Caki2 (cell line): ENCODE results near the gene CHIC2. TPM values are rescaled to one million over a fixed set of nuclear protein-coding genes. Genes with fewer than 3 reads are reported as not detected.

Source experiments
- DNase-seq: peaks from one replicate; pipeline ENCODE4 v3.0.0-alpha.2; 2015; ENCODE audit warnings: low read depth
- in situ Hi-C: cut with HindIII; loops from 2 replicates; pipeline ENCODE4 v1.10.0; 2016; ENCODE audit warnings: low sequenced_read_pairs, low pct_unique_long_range_greater_than_20kb, mixed read lengths
- total RNA-seq: library from RNA; depleted of rRNA; stranded (reverse); fragments of >200 nt; shearing (Covaris generic); gene quantifications from 2 replicates; pipeline ENCODE4 v1.2.3, GENCODE V29; 2014; ENCODE audit warnings: low replicate concordance; rRNA removed

The CHIC2 gene
- total RNA-seq, 1 experiment from 2014 or later = 22.6 TPM

DNA sequence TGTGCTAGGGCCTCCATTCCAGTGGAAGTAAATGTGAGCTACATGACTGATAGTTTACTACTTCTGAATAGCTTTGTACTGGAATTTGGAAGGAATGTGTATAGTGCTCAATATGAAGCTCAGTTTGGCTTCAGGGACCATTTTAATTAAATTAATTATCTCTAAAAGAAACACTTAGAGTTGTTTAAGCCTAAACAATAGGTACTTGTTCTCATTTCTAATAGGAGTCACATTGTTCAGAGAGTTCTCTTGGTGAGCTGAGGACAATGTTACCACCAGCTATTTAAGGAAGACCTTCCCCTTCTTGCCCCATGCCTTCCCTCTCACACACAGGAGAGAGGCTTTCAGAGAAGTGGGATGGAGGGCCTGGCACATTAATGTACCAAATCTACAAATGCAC, 78.3 kb downstream of the CHIC2 start:
- DNase-seq = no peak
- in situ Hi-C loops = no loop called here

DNA sequence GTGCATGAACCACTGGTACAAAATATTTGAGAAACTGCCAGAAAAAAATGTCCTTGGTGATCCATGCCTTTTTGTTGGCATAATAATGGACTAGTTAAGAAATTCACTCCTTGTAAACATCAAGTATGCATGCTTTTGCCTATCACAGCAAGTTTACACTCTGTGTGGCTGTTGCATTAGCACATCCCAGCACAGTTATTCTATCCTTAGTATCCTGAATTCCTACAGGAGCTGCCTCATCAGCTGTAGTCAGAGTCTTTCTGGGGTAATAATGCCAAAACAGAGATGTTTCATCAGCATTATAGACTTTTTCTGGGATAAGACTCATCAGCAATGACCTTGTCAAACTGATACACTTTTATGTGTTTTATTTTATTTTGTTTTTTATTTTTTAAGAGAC, 82.8 kb downstream of the CHIC2 start:
- no peak for DNase-seq
- in situ Hi-C loops = no loop called here

DNA sequence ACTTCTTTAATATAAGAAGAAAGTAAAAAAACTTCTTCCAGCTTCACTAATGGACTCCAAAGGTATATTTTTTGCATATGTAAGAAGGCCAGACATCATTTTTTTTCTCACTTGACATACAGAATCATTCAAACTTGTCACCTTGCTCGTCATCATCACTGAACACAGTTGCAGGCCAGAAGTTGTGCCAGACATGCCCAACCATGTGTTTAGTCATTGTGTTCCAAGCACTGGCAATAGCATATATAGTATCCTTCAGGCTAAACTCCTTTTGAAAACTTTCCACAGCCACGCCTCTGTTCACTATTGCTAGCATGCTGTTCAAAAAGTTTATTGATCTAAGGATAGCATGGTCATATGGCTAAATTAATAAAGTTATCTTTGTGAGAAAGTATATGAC, 83.3 kb downstream of the CHIC2 start:
- in situ Hi-C loops = no loop called here
- DNase-seq = no peak

DNA sequence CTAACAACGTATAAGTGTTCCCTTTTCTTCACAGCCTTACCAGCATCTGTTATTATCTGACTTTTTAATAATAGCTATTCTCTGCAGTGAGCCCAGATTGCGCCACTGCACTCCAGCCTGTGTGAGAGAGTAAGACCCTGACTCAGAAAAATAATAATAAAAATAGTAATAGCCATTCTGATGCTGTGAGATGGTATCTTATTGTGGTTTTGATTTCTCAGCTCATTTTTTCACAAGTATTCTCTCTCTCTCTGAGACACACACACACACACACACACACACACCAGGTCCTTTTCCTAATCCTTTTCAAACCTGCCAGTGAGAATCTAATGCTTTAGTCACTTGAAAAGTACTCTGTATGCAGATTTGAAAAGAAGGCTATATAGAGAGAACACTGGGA, 89.8 kb downstream of the CHIC2 start:
- DNase-seq = no peak
- in situ Hi-C loops = no loop called here

DNA sequence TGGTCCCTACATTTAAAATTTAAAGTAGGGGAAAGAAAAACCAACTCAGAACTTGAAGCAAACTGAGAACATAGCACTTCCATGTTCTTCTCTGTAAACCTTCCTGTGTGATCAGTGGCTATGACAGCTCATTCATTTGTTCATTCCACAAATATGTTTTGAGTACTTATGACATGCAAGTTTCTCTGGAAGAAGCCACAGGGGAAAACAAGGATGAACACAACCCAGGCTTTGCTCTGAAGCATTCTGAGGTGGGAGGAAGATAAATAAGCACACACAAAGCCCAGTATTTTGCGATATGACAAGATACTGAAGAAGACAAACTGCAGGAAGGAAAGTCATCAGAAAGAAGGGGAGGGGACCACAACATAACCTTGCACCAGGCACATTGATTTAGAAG, 96.4 kb downstream of the CHIC2 start:
- in situ Hi-C loops = no loop called here
- DNase-seq = no peak

DNA sequence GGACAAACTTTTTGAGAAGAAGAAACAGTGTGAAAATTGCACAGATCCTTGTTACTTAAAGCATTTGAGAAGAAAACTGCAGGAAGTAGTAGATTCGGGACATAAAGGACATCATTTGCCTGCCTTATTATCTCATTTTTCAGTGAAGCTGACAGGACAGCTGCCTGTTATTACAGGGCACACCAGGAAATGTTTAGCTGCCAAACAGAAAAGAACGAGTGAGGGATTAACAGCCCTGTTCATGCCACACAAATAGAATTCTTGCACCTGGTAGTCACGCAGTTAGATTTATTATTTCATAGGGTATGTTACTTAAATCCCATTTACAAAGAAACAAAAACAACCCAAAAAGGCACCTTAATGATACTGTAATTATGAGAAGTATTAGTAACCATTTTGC, 100.6 kb downstream of the CHIC2 start:
- in situ Hi-C loops = no loop called here
- no peak for DNase-seq

DNA sequence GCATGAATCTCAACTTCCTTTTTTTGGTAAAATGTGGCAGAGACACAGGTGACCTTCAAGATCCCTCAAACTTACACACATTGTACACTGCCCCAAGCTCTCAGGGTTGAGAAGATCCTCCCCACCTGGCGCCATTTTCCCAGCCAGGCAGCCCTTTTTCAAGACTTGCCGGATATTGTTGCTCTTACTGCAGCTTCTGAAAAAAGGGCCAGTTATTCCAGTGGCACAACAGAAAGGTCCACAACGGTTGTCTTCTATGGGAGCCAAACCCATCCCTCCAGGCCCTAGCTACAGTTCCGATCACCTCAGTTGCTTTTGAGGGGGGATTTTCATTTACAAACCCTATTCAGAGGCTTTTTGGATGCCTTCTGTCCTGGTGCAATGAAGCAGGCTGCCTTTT, 101.1 kb downstream of the CHIC2 start:
- DNase-seq = no peak
- in situ Hi-C loops = no loop called here

DNA sequence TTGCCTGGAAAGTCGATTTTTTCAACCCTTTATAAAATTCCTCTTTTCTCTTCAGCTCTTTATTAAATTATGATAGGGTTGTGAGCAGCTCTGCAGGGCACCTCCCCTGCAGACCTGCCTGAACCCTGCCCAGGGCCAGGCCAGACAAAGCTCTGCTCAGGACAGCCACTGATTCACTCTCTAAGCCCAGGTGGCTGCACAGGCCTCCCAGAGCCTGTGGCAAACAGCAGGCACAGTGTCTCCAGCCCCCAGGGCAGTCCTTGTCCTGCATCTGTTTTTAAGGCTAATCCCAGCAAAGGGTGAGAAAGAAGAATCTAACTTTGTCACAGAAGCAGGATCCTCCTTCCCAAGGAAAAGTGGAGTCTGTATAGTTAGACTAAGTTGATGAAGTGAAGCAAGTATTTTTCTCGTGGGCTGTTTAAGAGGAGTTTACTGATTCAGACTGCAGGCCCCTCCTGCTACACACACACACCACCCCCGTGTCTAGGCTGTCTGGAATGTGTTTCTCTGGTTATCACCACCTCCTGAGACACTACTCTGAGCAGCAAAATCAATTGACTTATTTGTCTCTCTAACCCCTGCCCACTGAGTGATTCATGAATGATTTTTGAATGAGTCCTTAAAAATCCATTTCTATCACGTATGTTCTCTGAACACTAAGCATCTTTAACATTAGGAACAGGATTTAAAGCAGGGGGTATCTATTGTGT, 101.7 kb downstream of the CHIC2 start:
- in situ Hi-C loops = no loop called here
- DNase-seq = no peak

DNA sequence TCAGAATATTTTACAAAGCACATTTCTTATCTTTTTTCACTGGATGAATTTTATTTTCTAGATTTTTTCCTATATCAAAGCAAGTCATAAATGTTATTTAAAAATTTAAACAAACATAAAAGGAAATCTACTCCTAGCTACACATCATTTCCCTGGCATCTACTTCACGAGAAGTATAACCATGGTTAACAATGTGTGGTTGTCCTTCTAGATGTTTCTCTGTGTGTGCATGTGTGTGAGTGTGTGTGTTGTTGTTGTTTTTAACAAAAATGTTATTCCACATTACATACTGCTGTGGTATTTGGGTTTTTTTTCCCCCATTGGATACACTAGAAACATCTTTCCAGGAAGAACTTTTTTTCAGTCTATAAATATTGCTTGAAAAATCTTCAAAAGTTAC, 103.1 kb downstream of the CHIC2 start:
- no peak for DNase-seq
- in situ Hi-C loops = no loop called here

DNA sequence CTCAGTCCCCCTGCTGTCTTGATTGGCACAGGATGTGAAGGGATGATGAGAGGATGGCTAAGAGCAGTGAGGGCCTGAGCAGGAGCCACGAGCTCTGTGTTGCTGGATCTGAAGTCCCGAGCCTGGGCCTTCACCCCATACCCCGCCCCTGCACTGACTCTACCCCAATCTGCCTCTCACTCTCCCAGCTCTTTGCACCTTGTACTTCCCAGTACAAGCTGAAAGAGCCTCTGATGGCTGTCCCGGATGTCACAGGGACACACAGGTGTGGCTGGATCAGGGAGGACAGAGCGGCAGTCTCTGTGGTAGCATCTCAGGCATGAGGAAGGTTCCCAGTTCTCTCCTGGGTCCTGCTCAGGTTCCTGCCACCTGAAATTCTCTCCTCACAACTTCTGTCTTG, 103.6 kb downstream of the CHIC2 start:
- in situ Hi-C loops = no loop called here
- no peak for DNase-seq

Other genes with a start within 250 kb of the CHIC2 start
- gene GSX2, start 35.6 kb upstream of the CHIC2 start, total RNA-seq = not detected in 2 replicates
- gene PDGFRA, start 164.7 kb upstream of the CHIC2 start, total RNA-seq = 0.41 and 0.88 TPM in 2 replicates